C4-2B (cell line): Measurements from ENCODE around the gene CATSPERB.
"Not testable (repeated sequence)": the region's sequence is repeated elsewhere in the genome, so short reads cannot be mapped to it uniquely, and the experiment has no call there.

Experiments used
- H3K27ac ChIP-seq: fragments of 450-650 bp; 2 replicates; pipeline ENCODE4 v1.5.1; 2017
- ZFX ChIP-seq: fragments of 450-650 bp; IDR thresholded peaks from 2 replicates; pipeline ENCODE4 v1.6.1; 2017
- TF ChIP-seq, protein P1 (sequence below): fragments of 450-650 bp; conservative IDR thresholded peaks from 2 replicates; pipeline ENCODE4 v1.5.1; 2017; ENCODE audit warnings: mild to moderate bottlenecking

The CATSPERB gene

DNA sequence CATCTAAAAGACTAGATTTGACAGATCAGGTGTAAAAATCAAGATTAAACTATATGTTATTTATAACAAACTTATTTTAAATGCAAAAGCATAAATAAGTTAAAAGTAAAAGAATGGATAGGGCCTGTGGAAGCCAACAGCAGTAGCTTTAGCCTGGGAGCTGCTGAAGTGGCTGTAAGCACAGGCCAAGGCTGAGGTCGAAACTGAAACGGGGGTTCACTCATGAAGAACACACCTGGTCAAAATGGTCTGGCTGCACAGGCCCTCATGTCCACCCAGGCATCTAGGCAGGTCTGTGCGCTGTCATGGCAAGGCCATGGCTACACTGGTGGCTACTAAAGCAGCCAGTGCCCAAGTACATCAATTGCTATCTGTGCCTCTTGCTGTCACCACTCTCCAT lies 23.1 kb downstream of the CATSPERB start:
- H3K27ac ChIP-seq, result no peak overlapping the region
- no peak for TF ChIP-seq ZFX
- TF ChIP-seq, protein P1, sequence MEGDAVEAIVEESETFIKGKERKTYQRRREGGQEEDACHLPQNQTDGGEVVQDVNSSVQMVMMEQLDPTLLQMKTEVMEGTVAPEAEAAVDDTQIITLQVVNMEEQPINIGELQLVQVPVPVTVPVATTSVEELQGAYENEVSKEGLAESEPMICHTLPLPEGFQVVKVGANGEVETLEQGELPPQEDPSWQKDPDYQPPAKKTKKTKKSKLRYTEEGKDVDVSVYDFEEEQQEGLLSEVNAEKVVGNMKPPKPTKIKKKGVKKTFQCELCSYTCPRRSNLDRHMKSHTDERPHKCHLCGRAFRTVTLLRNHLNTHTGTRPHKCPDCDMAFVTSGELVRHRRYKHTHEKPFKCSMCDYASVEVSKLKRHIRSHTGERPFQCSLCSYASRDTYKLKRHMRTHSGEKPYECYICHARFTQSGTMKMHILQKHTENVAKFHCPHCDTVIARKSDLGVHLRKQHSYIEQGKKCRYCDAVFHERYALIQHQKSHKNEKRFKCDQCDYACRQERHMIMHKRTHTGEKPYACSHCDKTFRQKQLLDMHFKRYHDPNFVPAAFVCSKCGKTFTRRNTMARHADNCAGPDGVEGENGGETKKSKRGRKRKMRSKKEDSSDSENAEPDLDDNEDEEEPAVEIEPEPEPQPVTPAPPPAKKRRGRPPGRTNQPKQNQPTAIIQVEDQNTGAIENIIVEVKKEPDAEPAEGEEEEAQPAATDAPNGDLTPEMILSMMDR, result no peak

DNA sequence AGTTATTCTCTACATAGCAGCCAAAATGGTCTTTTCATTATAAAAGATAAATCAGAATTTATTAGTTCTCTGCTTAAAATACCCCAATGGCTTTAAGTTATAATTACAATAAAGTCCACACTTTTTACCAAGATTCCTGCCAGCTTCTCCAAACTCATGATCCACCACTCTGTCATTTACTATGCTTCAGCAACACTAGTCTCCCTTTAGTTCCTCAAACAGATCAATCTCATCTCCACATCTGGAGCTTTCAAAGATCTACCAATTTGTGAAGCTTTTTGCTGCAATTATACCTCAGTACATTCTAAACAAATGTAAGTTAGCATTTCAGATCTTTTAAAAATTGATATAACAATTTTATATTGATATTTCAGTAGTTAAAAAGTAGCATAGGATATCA lies 24.9 kb downstream of the CATSPERB start:
- H3K27ac ChIP-seq, result no peak overlapping the region
- TF ChIP-seq ZFX, result no peak
- TF ChIP-seq, protein P1, result no peak

DNA sequence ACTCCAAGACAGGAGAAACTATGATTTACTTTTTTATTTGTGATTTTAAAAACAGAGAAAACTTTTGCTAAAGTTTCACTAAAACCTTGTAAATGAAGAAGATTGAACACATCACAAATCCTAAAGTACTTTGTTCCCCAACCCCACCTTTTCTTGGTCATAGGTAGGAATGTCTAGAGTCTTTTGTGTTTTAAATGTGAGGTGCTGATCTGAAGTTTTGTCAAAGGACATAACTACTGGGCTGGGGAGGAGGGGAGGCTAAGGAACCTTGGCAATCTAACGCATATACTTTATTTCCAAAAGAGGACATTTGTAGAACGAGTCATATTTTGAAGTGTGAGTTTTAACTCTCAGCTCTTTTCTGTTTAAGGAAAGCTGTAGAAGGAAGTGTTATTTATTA lies 37.2 kb downstream of the CATSPERB start:
- no peak for TF ChIP-seq ZFX
- TF ChIP-seq, protein P1, result no peak
- no peak overlapping the region for H3K27ac ChIP-seq

DNA sequence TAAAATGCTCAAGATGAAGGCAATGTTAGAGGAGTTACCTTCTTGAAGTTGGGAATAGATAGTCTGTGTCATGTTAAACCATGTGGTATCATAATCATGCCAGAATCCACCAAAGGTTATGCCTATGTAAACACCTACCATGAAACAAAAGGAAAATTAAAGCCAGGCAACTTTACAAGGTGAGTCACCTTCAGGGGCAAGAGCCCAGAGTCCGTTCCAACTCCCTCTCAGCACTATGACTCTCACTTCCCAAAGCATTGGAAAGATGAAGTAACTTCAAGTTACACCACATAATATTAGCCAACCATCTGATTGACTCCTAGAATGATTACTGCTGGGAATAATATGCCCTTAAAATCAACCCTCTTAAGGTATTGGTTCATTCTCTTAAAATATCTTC lies 38.5 kb downstream of the CATSPERB start:
- no peak overlapping the region for H3K27ac ChIP-seq
- TF ChIP-seq ZFX, result no peak

GRCh38 chr14:91692075-91692474 lies 39.8 kb downstream of the CATSPERB start:
- H3K27ac ChIP-seq, result no peak overlapping the region
- no peak for TF ChIP-seq ZFX
- TF ChIP-seq, protein P1, result no peak

GRCh38 chr14:91689608-91690007 lies 42.3 kb downstream of the CATSPERB start:
- no peak for TF ChIP-seq ZFX

GRCh38 chr14:91687436-91687835 lies 44.5 kb downstream of the CATSPERB start:
- H3K27ac ChIP-seq, result not testable (repeated sequence)

More at GRCh38 chr14:91689608-91690007, 42.3 kb downstream of the CATSPERB start:
- H3K27ac ChIP-seq, result no peak overlapping the region

- TF ChIP-seq ZFX, result no peak
- TF ChIP-seq, protein P1, result no peak
- no peak overlapping the region for H3K27ac ChIP-seq
These were observed 46.3 kb downstream of the CATSPERB start for GRCh38 chr14:91685600-91685999.

DNA sequence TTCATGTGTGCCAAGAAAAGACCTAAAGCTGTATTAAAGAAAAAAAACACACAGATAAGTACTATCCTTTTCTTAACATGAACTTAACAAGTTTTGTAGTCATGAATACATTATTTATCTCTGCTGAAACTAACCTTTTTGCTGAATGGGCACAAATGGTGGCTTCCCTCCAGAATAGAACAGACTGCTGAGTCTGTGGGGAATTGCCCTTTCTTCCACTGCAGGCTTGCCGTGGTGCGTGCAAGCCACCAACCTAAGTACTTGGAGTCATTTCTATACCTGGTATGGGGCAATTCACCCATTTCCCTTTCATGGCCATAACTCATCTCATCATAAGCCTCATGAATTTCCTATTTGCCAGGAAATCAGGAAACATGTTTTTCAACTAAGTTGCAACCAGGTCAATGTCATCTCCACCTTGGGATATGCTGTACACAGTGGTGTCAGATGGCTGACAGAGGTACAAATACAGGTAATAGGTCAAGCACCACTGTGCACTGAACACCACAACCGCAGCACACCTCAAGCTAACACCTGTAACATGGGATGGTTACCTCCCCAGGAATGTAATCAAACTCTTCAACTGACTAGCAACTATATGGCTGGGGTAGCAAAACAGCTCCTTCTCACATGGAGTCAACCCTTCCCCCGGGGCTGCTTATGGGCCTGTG lies 49.9 kb downstream of the CATSPERB start:
- TF ChIP-seq, protein P1, result no peak
- no peak for TF ChIP-seq ZFX
- peak overlapping the region; percentile 5; the same call in 1 of the 2 replicates for H3K27ac ChIP-seq
